Measurements from ENCODE around the gene CDC7. TPM values are rescaled to one million over a fixed set of nuclear protein-coding genes. Genes with fewer than 3 reads are reported as not detected.

CDC7 gene
- total RNA-seq, 1 experiment from 2014 or later, result 49.9 TPM

DNA sequence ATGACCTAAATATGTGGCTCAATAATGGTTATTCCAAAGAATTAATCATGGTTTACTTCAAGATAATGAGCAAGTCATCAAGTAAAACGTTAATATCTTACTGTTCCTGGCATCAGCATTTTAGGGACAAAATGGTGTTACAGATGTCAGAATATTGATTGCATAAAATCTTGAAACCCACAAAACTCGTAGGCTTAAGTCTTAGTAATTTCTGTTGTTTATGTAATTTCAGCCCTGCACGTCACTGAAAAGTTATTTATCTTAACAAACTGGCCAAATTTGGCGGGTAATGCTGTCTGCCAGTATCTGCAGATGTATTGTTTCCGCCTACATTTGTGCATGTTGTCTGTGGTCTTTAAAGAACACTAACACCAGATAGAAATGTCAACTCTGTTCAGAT lies 25.8 kb downstream of the CDC7 start:
- H3K4me1 Mint-ChIP-seq, result peaks cover 10% of the 10 kb centered on the region
- no peaks in the 10 kb centered on the region for H3K27me3 Mint-ChIP-seq (ENCODE audit: low read depth)
- H3K27ac Mint-ChIP-seq, result peak overlapping the region; percentile 10; the same call in 1 of the 2 replicates
- no peaks in the 10 kb centered on the region; the same call in 1 of the 2 replicates for H3K36me3 Mint-ChIP-seq
- CTCF ChIA-PET, result no interaction called here
- no peaks in the 10 kb centered on the region for H3K9me3 Mint-ChIP-seq
- no peak for DNase-seq (ENCODE audit: low spot score)
- POLR2A ChIA-PET, result no interaction called here
- TF ChIP-seq, protein P1, sequence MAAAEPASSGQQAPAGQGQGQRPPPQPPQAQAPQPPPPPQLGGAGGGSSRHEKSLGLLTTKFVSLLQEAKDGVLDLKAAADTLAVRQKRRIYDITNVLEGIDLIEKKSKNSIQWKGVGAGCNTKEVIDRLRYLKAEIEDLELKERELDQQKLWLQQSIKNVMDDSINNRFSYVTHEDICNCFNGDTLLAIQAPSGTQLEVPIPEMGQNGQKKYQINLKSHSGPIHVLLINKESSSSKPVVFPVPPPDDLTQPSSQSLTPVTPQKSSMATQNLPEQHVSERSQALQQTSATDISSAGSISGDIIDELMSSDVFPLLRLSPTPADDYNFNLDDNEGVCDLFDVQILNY (CRISPR knock-in tag; IDR thresholded peaks at IDR 0.05), result no peak
- TF ChIP-seq ZNF416 (CRISPR knock-in tag; IDR thresholded peaks at IDR 0.05) (no peak), GABPB1 (CRISPR knock-in tag; IDR thresholded peaks at IDR 0.05) (no peak), RELA (CRISPR knock-in tag; IDR thresholded peaks at IDR 0.05; ENCODE audit: borderline replicate concordance) (no peak), CREB1 (CRISPR knock-in tag; IDR thresholded peaks at IDR 0.05) (no peak), ZNF263 (CRISPR knock-in tag; IDR thresholded peaks at IDR 0.05; ENCODE audit: low read depth) (no peak), NFATC4 (CRISPR knock-in tag; IDR thresholded peaks at IDR 0.05) (no peak), E2F4 (CRISPR knock-in tag; IDR thresholded peaks at IDR 0.05; ENCODE audit: borderline replicate concordance, low read depth) (no peak)
- TF ChIP-seq, protein P2, sequence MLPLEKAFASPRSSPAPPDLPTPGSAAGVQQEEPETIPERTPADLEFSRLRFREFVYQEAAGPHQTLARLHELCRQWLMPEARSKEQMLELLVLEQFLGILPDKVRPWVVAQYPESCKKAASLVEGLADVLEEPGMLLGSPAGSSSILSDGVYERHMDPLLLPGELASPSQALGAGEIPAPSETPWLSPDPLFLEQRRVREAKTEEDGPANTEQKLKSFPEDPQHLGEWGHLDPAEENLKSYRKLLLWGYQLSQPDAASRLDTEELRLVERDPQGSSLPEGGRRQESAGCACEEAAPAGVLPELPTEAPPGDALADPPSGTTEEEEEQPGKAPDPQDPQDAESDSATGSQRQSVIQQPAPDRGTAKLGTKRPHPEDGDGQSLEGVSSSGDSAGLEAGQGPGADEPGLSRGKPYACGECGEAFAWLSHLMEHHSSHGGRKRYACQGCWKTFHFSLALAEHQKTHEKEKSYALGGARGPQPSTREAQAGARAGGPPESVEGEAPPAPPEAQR (CRISPR knock-in tag; IDR thresholded peaks at IDR 0.05), result no peak
- TF ChIP-seq, protein P3, sequence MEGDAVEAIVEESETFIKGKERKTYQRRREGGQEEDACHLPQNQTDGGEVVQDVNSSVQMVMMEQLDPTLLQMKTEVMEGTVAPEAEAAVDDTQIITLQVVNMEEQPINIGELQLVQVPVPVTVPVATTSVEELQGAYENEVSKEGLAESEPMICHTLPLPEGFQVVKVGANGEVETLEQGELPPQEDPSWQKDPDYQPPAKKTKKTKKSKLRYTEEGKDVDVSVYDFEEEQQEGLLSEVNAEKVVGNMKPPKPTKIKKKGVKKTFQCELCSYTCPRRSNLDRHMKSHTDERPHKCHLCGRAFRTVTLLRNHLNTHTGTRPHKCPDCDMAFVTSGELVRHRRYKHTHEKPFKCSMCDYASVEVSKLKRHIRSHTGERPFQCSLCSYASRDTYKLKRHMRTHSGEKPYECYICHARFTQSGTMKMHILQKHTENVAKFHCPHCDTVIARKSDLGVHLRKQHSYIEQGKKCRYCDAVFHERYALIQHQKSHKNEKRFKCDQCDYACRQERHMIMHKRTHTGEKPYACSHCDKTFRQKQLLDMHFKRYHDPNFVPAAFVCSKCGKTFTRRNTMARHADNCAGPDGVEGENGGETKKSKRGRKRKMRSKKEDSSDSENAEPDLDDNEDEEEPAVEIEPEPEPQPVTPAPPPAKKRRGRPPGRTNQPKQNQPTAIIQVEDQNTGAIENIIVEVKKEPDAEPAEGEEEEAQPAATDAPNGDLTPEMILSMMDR (IDR thresholded peaks at IDR 0.05), result no peak
- TF ChIP-seq, protein P4, sequence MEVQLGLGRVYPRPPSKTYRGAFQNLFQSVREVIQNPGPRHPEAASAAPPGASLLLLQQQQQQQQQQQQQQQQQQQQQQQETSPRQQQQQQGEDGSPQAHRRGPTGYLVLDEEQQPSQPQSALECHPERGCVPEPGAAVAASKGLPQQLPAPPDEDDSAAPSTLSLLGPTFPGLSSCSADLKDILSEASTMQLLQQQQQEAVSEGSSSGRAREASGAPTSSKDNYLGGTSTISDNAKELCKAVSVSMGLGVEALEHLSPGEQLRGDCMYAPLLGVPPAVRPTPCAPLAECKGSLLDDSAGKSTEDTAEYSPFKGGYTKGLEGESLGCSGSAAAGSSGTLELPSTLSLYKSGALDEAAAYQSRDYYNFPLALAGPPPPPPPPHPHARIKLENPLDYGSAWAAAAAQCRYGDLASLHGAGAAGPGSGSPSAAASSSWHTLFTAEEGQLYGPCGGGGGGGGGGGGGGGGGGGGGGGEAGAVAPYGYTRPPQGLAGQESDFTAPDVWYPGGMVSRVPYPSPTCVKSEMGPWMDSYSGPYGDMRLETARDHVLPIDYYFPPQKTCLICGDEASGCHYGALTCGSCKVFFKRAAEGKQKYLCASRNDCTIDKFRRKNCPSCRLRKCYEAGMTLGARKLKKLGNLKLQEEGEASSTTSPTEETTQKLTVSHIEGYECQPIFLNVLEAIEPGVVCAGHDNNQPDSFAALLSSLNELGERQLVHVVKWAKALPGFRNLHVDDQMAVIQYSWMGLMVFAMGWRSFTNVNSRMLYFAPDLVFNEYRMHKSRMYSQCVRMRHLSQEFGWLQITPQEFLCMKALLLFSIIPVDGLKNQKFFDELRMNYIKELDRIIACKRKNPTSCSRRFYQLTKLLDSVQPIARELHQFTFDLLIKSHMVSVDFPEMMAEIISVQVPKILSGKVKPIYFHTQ (CRISPR knock-in tag; IDR thresholded peaks at IDR 0.05), result no peak
- H3K4me3 Mint-ChIP-seq, result no peak overlapping the region
- no peak for ATAC-seq

DNA sequence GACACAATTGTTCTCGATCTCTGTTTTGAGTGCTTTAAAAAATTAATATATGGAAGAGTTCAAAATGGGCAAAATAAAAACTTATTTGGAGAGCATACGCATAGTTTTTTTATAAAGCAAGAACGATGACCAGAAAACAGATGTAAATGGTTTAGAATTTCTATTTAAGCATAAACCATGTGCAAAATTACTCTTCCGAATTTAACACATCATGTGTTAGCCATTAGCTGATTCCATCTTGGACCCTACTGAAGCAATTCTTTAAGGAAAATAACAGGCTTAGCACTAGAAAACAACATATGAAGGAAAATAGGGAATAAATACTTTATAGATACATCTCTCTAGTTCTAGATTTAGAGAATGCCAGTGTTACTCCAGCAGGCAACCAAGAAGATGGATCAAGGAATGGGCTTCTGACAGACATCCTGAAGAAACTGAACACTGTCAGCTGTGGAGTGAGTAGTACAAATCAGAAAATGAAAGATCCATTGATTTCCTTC lies 26.7 kb downstream of the CDC7 start:
- ChIA-PET POLR2A (no interaction called here), CTCF (no interaction called here)
- Mint-ChIP-seq H3K4me3 (no peak overlapping the region), H3K36me3 (no peaks in the 10 kb centered on the region; the same call in 1 of the 2 replicates), H3K4me1 (peaks cover 10% of the 10 kb centered on the region), H3K27ac (no peak overlapping the region), H3K9me3 (no peaks in the 10 kb centered on the region), H3K27me3 (ENCODE audit: low read depth) (no peaks in the 10 kb centered on the region)
- ATAC-seq (no peak), DNase-seq (ENCODE audit: low spot score) (no peak)
- TF ChIP-seq NFYB (CRISPR knock-in tag; conservative IDR thresholded peaks at IDR 0.05; ENCODE audit: low read depth) (no peak), ZNF317 (CRISPR knock-in tag; IDR thresholded peaks at IDR 0.05; ENCODE audit: borderline replicate concordance, low read depth) (no peak), STAT6 (CRISPR knock-in tag; conservative IDR thresholded peaks at IDR 0.05; ENCODE audit: low read depth) (no peak), RELA (CRISPR knock-in tag; IDR thresholded peaks at IDR 0.05; ENCODE audit: borderline replicate concordance) (no peak), ZNF232 (CRISPR knock-in tag; IDR thresholded peaks at IDR 0.05) (no peak)
- TF ChIP-seq, protein P5, sequence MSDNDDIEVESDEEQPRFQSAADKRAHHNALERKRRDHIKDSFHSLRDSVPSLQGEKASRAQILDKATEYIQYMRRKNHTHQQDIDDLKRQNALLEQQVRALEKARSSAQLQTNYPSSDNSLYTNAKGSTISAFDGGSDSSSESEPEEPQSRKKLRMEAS (CRISPR knock-in tag; IDR thresholded peaks at IDR 0.05), result no peak
- TF ChIP-seq, protein P6, sequence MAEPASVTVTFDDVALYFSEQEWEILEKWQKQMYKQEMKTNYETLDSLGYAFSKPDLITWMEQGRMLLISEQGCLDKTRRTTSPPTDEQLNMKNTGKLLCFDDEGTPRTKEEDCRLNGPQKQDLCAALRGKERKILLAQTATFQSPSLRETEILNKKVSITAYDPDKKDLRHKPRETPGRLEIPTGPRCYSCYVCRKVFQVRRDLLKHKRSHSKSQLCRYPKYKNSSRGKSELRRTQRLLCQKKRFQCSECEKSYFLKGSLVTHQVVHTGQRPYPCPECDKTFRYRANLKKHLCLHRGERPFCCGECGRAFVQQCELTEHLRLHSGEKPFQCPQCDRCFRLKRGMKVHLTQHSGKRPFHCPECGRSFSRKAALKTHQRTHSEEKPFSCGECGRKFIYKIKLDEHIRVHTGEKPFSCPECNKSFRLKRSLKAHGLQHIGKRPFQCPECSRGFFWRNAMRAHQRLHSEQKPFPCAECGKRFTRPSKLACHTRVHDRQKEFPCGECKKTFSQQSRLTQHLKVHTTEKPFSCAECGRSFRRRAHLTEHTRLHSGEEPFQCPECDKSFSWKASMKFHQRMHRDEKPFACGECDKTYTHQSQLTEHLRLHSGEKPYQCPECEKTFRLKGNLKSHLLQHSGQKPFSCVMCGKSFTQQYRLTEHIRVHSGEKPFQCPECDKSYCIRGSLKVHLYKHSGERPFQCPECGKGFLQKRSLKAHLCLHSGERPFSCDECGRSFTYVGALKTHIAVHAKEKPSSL (CRISPR knock-in tag; conservative IDR thresholded peaks at IDR 0.05), result no peak
- TF ChIP-seq, protein P7, sequence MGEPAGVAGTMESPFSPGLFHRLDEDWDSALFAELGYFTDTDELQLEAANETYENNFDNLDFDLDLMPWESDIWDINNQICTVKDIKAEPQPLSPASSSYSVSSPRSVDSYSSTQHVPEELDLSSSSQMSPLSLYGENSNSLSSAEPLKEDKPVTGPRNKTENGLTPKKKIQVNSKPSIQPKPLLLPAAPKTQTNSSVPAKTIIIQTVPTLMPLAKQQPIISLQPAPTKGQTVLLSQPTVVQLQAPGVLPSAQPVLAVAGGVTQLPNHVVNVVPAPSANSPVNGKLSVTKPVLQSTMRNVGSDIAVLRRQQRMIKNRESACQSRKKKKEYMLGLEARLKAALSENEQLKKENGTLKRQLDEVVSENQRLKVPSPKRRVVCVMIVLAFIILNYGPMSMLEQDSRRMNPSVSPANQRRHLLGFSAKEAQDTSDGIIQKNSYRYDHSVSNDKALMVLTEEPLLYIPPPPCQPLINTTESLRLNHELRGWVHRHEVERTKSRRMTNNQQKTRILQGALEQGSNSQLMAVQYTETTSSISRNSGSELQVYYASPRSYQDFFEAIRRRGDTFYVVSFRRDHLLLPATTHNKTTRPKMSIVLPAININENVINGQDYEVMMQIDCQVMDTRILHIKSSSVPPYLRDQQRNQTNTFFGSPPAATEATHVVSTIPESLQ (CRISPR knock-in tag; IDR thresholded peaks at IDR 0.05), result no peak

Measured in WTC11 (cell line).